ENCODE results near the gene RBM17. TPM values are rescaled to one million over a fixed set of nuclear protein-coding genes. Genes with fewer than 3 reads are reported as not detected.

The RBM17 gene
- total and polyA plus RNA-seq, 10 of the 15 experiments (the other 5 are each of a cell fraction or from before 2014, with no cell fraction given): 28.4 to 181 (median 83.9) TPM

DNA sequence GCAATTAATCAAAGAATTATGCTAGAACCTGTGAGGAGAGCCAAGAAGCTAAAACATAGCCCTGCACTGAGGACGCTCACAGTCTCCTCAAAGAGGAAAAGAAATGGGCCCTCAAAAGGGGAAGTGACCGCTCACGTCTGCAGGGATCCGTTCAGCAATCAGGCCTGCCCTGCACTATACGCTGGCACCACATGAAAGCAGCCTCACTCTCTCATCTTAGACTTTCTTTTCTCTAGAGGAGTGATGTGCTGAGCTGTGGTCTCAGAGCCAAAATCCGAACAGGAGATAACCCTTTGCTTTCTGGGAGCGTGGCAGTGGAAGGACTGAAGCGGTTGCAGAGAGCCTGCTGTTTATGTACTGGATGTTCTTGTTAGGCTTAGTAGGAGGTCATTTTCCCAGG, 20.4 kb upstream of the RBM17 start (continued):
- TF ChIP-seq NR2F1 (conservative IDR thresholded peaks at IDR 0.05): 0 out of 2 replicates have a peak, but pooled peaks have one; percentile 27
- TF ChIP-seq POLR2AphosphoS2 (IDR thresholded peaks at IDR 0.05; ENCODE audit: low read depth, low read length): no peak
- TF ChIP-seq BACH1 (IDR thresholded peaks at IDR 0.05; ENCODE audit: borderline replicate concordance): no peak
- no peak for TF ChIP-seq SMARCA5 (IDR thresholded peaks at IDR 0.05)
- TF ChIP-seq ETV6 (conservative IDR thresholded peaks at IDR 0.05 in 1 of 2, IDR thresholded peaks at IDR 0.05 in 1 of 2; ENCODE audit: borderline replicate concordance in 1 of 2, low read depth in 1 of 2): peak in 1 of 2 experiments; percentile 29; a peak in 1 of 4 replicates
- TF ChIP-seq GABPA (IDR thresholded peaks at IDR 0.05; ENCODE audit: low read depth): no peak
- TF ChIP-seq POLR2A (IDR thresholded peaks at IDR 0.05; ENCODE audit: low read depth, low read length): no peak
- no peak for TF ChIP-seq SIX5 (IDR thresholded peaks at IDR 0.05; ENCODE audit: low read depth, low read length, severe bottlenecking)
- TF ChIP-seq TCF7 (IDR thresholded peaks at IDR 0.05; ENCODE audit: borderline replicate concordance): peak; percentile 86
- no peak for TF ChIP-seq LARP7 (IDR thresholded peaks at IDR 0.05)
- TF ChIP-seq, protein P1, sequence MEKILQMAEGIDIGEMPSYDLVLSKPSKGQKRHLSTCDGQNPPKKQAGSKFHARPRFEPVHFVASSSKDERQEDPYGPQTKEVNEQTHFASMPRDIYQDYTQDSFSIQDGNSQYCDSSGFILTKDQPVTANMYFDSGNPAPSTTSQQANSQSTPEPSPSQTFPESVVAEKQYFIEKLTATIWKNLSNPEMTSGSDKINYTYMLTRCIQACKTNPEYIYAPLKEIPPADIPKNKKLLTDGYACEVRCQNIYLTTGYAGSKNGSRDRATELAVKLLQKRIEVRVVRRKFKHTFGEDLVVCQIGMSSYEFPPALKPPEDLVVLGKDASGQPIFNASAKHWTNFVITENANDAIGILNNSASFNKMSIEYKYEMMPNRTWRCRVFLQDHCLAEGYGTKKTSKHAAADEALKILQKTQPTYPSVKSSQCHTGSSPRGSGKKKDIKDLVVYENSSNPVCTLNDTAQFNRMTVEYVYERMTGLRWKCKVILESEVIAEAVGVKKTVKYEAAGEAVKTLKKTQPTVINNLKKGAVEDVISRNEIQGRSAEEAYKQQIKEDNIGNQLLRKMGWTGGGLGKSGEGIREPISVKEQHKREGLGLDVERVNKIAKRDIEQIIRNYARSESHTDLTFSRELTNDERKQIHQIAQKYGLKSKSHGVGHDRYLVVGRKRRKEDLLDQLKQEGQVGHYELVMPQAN (conservative IDR thresholded peaks at IDR 0.05): no peak
- TF ChIP-seq NFXL1 (IDR thresholded peaks at IDR 0.05; ENCODE audit: borderline replicate concordance): no peak
- TF ChIP-seq HDGF (IDR thresholded peaks at IDR 0.05): no peak
- TF ChIP-seq, protein P2, sequence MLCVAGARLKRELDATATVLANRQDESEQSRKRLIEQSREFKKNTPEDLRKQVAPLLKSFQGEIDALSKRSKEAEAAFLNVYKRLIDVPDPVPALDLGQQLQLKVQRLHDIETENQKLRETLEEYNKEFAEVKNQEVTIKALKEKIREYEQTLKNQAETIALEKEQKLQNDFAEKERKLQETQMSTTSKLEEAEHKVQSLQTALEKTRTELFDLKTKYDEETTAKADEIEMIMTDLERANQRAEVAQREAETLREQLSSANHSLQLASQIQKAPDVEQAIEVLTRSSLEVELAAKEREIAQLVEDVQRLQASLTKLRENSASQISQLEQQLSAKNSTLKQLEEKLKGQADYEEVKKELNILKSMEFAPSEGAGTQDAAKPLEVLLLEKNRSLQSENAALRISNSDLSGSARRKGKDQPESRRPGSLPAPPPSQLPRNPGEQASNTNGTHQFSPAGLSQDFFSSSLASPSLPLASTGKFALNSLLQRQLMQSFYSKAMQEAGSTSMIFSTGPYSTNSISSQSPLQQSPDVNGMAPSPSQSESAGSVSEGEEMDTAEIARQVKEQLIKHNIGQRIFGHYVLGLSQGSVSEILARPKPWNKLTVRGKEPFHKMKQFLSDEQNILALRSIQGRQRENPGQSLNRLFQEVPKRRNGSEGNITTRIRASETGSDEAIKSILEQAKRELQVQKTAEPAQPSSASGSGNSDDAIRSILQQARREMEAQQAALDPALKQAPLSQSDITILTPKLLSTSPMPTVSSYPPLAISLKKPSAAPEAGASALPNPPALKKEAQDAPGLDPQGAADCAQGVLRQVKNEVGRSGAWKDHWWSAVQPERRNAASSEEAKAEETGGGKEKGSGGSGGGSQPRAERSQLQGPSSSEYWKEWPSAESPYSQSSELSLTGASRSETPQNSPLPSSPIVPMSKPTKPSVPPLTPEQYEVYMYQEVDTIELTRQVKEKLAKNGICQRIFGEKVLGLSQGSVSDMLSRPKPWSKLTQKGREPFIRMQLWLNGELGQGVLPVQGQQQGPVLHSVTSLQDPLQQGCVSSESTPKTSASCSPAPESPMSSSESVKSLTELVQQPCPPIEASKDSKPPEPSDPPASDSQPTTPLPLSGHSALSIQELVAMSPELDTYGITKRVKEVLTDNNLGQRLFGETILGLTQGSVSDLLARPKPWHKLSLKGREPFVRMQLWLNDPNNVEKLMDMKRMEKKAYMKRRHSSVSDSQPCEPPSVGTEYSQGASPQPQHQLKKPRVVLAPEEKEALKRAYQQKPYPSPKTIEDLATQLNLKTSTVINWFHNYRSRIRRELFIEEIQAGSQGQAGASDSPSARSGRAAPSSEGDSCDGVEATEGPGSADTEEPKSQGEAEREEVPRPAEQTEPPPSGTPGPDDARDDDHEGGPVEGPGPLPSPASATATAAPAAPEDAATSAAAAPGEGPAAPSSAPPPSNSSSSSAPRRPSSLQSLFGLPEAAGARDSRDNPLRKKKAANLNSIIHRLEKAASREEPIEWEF (IDR thresholded peaks at IDR 0.05; ENCODE audit: insufficient replicate concordance, low read depth, low read length): no peak
- TF ChIP-seq, protein P3, sequence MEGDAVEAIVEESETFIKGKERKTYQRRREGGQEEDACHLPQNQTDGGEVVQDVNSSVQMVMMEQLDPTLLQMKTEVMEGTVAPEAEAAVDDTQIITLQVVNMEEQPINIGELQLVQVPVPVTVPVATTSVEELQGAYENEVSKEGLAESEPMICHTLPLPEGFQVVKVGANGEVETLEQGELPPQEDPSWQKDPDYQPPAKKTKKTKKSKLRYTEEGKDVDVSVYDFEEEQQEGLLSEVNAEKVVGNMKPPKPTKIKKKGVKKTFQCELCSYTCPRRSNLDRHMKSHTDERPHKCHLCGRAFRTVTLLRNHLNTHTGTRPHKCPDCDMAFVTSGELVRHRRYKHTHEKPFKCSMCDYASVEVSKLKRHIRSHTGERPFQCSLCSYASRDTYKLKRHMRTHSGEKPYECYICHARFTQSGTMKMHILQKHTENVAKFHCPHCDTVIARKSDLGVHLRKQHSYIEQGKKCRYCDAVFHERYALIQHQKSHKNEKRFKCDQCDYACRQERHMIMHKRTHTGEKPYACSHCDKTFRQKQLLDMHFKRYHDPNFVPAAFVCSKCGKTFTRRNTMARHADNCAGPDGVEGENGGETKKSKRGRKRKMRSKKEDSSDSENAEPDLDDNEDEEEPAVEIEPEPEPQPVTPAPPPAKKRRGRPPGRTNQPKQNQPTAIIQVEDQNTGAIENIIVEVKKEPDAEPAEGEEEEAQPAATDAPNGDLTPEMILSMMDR (IDR thresholded peaks at IDR 0.05 in 2 of 3, conservative IDR thresholded peaks at IDR 0.05 in 1 of 3; ENCODE audit: control insufficient read depth in 2 of 3, extremely low read depth in 1 of 3, insufficient read depth in 1 of 3, low read depth in 3 of 3, low read length in 3 of 3): no peak
- no peak for TF ChIP-seq SIN3A (IDR thresholded peaks at IDR 0.05; ENCODE audit: low read depth, low read length)
- no peak for TF ChIP-seq ESRRA (IDR thresholded peaks at IDR 0.05; ENCODE audit: low read length)
- peak; percentile 71 for TF ChIP-seq RUNX3 (IDR thresholded peaks at IDR 0.05; ENCODE audit: low read length)
- TF ChIP-seq NFYB (IDR thresholded peaks at IDR 0.05; ENCODE audit: insufficient read depth, low read depth, low read length): no peak
- TF ChIP-seq, protein P4, sequence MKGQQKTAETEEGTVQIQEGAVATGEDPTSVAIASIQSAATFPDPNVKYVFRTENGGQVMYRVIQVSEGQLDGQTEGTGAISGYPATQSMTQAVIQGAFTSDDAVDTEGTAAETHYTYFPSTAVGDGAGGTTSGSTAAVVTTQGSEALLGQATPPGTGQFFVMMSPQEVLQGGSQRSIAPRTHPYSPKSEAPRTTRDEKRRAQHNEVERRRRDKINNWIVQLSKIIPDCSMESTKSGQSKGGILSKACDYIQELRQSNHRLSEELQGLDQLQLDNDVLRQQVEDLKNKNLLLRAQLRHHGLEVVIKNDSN (IDR thresholded peaks at IDR 0.05; ENCODE audit: borderline replicate concordance, extremely low read length, insufficient read depth, low read depth, low read length): no peak
